HG02623 (cell line): ENCODE measurements around the gene ACADSB.

Experiments
- ATAC-seq: cut with Tn5 transposase; IDR thresholded peaks from one replicate; pipeline ENCODE4 v1.9.1; 2021; ENCODE audit warnings: moderate library complexity; ENCODE audit not compliant: unreplicated experiment

The ACADSB gene

DNA sequence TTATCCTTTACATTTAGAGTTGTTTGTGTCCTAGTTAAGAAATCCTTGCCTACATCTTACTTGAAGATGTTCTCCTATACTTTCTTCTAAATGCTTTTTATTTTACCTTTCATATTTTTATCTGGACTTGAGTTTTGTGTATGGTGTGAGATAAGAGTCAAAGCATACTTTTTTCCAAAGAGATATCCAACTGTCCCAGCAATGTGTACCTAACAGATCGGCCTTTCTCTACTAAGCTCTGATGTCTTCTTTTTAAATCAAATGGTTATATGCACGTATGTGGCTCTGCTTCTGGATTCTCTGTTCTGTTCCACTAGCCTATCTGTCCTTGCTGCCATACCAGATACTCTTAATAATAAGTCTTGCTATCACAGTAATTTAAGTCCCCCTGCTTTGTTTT, 7.4 kb upstream of the ACADSB start:
- ATAC-seq = no peak

DNA sequence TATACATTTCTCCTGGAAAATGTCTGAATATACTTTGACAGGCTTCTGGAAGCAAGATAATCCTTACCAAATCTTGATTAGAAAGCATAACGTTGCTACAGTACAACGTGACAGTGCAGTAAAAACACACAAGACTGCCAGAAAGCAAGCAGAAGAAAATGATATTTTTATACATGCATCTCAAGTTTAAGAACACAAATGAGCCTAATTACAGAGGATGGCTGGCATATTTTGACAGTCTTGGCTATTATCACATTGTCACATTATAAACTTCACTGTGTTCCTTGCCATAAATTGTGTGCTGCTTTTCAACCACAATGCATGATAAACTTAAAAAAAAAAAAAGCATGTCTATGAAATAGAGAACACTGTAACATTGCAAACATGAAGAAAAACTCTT, 4.5 kb upstream of the ACADSB start:
- ATAC-seq = no peak

DNA sequence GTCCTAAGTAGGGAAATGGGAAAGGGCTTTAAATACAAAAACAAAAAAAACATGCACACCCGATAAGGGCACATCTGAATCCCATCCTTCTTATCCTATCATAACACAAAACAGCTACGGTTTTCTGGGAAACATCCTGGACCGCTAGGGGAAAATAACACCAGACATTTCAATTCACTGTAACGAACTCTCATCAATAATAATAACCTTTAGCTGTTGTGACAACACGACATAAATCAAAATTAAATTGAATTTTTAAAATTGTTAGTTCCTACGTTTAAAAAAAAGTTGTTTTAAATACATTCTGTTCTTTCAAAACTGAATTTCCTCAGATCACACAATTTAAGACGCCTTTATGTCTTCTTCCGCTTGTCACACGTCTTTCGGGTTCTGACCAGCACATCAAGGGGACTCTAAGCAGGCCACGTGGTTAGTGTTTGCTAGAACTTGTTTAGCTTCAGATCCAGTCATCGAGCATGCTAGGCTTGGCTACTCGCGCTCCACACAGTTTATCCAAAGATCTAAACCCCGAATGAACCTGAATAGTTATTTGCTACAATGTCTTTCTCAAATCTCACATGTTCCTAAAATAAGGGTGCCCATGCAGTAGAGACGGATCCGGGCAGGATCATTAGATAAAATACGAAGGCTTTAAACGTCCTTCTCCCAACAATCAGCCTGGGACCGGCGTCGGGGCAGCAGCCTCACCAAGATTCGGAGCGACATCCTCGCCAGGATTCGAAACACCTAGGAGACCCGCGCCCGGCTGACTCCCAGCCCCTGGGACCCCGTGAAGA, 1.1 kb upstream of the ACADSB start:
- no peak for ATAC-seq

DNA sequence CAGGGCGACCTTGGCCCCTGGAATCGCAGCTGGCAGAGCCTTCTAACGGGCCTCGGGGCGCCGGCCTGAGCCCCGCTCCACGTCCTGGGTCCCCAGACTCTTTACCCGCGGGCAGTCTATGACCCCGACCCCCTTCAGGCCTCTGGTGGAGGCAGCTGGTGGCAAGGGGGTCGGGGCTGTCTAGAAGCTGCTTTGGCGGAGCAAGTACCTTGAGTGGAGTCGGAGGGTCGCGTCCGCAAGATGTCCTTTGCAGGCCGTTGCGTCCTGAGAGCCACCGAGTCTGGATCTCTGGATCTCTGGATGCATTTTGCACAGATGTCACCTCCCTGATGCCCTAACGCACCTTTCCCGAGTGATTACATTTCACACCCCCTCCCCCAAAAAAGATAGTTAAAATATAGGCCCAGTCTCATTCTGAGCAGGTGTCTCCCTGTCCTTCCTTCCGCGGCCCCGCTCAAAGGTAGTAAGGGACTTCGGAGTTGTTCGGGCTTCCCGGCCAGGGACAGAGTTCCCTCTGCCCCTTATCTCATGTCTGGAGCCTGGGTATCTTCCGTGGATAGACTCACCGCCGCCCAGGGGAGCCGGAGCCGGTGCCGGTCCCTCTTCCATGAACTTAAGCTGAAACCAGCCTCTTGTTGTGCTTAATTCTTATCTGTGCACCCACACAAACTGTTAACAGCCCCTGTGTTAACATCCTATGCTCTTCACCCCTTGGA, 457 bp downstream of the ACADSB start:
- ATAC-seq = no peak

DNA sequence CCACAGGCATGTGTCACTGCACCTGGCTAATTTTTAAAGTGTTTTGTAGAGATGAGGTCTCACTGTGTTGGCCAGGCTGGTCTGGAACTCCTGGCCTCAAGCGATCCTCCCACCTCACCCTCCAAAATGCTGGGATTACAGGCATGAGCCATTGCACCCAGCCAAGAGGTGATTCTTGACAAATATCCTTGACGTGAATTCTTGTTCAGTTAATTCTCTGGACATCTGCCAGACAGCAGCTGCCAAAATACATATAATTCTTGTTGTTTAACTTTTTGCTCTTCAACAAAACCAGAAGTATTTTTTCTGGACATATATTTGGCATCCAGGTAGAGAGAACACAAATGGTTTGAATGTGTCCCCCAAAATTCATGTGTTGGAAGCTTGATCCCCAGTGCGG, 3.2 kb downstream of the ACADSB start:
- no peak for ATAC-seq

DNA sequence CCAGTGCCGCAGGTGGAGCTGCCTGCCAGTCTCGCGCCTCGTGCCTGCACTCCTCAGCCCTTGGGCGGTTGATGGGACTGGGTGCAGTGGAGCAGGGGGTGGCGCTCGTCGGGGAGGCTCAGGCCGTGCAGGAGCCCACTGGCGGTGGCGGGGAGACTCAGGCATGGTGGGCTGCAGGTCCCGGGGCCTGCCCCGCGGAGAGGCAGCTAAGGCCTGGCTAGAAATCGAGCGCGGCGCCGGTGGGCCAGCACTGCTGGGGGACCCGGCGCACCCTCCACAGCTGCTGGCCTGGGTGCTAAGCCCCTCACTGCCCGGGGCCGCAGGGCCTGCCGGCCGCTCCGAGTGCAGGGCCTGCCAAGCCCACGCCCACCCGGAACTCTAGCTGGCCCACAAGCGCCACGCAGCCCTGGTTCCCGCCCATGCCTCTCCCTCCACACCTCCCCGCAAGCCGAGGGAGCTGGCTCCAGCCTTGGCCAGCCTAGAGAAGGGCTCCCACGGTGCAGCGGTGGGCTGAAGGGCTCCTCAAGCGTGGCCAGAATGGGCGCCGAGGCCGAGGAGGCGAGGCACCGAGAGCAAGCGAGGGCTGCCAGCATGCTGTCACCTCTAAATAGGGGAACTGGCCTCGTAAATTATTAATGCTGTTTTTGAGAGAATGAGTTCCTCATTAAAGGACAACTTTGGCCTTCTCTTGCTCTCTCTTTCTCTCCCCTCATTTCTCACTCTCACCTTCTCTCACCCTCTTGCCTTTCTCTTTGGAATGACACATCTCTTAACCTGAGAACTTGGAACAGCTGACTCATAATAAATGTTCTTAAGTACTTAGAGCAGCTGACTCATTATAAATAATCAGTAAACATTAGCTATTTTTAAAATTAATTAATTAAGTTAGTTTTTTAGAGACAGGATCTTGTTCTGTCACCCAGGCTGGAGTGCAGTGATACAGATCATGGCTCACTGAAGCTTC, 4.9 kb downstream of the ACADSB start:
- ATAC-seq = no peak

DNA sequence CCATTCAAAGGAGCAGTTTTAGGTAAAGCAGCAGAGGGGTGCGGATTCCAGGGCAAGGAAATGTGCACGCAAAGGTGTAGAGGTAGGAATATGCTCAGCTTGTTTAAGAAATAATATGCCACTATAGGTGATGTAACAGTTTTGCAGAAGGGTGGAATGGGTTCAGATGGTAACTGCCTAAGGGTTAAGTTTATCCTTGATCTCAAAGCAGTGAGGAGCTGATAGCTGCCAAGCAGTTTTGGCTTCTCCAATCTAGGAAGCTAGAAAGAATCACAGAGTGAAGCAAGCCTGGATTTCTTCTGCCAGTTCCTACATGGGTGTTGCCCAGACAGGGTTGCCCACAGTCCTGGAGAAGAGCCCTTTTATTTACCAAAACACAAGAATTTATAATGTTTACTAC, 6.0 kb downstream of the ACADSB start:
- ATAC-seq = no peak

DNA sequence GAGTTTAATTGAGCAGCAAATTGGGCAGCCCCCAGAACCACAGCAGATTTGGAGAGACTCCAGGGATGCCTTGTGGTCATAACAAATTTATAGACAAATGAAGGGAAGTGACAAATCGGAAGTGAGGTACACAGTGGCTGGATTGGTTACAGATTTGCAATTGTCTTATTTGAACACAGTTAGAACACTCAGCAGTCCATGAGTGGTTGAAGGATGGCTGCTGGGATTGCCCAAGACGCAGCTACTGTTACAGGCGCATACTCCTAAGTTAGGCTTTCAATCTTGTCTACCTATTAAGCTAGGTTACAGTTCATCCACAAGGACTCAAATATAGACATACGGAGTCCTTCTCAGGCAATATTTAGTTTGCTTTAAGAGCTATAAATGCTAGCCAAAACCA, 7.4 kb downstream of the ACADSB start:
- no peak for ATAC-seq

DNA sequence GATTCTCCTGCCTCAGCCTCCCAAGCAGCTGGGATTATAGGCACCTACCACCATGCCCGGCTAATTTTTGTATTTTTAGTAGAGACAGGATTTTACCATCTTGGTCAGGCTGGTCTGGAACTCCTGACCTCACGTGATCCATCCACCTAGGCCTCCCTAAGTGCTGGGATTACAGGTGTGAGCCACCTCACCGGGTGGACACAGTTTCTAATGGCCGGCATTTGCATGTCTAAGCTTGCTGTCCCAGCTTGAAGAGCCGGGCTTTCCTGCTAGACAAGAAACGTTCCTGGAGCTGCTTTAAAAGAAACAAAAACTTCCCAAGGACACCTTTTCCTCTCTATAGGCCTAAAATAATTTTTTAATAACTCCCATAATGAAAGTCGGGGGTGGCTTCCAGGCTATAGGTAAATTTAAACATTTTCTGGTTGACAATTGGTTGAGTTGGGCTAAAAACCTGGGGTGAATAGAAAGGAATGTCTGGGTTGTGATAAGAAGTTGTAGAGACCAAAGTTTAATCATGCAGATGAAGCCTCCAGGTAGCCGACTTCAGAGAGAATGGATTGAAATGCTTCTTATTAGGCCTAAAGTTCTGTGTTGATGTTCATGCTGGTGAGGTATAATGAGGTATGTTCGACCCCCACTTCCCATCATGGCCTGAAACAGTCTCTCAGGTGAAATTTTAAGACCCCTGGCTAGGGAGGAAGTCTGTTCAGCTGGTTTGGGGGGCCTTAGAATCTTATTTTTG, 8.8 kb downstream of the ACADSB start:
- ATAC-seq = no peak

DNA sequence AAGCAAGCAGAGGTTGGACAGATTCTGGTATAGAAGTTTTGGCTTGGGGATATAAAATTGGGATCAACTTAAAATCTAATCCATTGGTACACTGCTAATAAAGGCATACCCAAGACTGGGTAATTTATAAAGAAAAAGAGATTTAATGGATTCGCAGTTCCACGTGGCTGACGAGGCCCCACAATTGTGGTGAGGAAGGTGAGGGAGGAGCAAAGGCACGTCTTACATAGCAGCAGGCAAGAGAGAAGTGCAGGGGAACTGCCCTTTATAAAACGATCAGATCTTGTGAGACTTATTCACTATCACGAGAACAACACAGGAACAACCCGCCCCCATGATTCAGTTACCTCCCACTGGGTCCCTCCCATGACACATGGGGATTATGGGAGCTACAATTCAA, 9.7 kb downstream of the ACADSB start:
- no peak for ATAC-seq

DNA sequence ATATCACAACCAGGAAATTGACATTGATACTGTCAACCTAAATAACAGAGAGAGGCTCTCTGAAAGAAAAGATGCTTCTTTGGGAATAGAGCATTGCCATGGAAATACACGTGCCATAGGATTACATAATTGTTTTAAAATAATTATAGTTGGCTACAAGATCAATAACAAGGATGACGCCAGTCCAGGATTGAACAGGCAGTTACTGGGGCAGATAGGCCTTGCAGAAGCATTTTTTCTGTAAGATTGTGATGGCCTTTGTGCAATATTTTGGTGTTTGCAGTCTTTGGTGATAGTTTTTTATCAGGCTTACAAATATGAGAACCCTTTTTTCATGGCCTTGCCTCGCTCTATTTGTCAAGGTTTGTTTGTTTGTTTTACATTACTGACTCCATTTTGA, 10.5 kb downstream of the ACADSB start:
- ATAC-seq = no peak

DNA sequence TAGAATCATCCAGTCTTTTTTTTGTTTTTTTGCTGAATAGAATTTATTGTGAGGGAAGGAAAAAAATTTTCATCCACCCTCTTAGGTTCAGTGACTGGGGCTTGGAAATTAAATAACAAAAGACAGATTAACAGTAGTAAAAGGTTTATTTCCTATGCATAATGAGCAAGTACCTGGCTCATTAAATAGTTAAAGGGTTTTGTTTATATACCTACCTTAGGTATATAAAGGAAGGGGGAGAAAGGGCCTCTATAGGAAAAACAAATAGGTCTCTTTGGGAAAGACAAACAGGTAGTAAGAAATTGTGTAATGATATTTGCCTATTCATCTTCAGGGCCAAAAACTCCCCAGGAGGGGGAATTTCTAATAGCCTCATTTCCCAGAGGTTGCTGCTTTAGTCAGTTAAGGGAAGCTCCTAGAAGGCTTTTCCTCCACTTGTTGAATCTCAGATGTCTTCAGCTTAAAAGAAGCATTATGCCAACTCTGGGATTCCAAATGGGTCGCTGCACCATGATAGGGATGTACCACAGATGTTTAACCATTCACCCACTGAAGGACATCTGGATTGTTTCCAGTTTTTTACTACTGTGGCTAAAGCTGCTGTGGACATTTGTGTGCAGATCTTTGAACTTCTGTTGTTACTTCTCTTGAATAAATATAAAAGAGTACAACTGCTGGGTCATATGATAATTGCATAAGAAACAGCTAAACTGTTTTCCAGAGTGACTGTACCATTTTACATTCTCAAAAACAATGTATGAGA, 11.3 kb downstream of the ACADSB start:
- no peak for ATAC-seq

DNA sequence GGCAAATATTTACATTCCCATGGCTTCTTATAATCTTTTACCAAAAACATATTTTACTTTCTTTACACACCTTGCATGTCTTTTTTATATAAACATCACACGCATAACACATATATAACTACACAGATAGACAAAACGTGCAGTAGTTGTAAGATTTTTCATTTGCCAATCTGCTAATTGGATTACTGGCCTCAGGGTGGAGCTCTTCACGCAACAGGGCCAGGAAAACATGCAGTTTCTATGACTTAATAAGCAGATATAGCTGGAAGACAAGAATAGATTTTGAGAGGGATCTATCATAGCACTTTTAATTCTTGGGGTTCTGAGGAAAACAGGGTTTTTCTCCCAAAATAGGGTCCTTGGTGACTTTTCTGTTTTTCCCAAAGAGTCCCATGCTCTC, 12.7 kb downstream of the ACADSB start:
- ATAC-seq = no peak

DNA sequence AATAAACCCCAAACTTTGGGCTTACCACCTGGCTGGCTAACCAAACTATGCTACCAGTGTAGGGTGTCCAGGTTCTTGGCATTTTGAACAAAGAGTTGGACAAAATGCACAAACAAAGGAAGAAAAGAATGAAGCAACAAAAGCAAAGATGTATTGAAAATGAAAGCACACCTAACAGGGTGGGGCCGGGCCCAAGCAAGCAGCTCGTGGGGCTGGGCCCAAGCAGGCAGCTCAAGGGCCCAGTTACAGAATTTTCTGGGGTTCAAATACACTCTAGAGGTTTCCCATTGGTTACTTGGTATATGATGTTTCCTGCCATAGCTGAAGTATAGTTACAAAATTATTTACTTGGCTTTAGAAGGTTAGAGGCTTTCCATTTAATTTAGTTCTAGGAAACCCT, 15.7 kb downstream of the ACADSB start:
- ATAC-seq = no peak

DNA sequence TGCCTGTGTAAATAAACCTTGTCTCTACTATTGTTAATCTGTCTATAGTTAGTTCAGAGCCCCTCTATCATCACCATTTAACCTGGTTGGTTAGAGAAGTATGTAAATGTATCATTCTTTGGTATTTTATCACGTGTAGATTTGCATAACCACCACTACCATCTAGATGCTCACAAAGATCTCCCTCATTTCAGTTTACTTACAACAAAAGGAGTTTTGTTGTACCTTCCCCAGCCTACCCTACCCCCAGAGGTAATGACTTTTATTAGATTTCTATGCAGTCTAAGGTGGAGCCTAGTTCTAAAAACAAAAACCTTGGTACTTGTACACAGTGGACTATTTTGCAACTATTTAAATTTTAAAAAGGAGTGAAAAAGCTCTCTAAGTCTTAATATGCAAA, 17.5 kb downstream of the ACADSB start:
- ATAC-seq = no peak

DNA sequence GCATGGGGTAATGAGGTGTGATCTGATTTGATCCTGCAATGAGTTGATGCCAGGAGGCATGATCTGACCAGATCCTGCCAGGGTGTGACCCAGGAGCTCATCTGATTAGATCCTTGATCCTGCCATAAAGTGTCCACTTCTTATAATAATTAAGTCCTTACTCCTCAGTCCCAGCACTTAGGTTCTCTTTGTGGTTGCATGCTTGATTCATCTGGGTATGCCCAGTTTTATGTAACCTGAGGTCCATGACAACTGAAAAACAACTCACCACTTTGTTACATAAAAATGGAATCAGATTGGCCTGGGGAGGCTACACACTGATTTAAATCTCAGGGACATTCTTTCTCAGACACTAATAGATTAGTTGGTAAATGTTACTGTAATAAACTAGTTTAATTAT, 19.1 kb downstream of the ACADSB start:
- ATAC-seq = no peak

DNA sequence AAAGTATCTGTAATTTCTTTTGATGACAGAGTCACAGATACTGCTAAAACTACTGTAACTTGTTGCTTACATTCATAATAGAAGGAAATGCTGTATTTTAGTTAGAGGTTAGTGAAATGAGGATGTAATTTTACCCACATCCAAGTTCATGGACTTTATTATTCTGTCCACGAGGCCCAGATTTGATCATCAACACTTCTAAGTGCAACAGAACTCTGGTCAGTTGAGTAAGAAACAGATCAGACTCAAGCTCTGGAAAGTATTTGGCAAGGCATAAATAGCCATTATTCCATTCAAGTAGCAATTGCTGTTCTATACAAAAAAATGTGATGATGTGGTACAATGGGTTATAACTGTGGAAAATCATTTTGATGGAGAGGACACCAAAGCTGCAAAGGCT, 22.3 kb downstream of the ACADSB start:
- ATAC-seq = no peak

DNA sequence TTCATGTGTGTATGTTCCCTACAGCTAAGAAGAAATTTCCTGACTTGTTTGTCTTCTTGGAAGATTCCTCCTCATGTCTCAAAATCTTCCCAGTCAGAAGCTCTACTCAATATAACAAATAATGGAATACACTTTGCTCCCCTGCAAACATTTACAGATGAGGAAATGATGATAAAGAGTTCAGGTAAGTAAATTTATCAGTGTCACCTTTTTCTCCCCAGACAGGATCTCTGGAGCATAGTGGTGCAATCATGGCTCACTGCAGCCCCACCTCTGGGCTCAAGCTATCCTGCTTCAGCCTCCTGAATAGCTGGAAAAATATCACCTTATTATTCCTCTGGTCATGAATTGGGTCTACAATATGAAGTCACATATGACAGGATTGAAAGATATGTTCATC, 25.5 kb downstream of the ACADSB start:
- ATAC-seq = no peak

DNA sequence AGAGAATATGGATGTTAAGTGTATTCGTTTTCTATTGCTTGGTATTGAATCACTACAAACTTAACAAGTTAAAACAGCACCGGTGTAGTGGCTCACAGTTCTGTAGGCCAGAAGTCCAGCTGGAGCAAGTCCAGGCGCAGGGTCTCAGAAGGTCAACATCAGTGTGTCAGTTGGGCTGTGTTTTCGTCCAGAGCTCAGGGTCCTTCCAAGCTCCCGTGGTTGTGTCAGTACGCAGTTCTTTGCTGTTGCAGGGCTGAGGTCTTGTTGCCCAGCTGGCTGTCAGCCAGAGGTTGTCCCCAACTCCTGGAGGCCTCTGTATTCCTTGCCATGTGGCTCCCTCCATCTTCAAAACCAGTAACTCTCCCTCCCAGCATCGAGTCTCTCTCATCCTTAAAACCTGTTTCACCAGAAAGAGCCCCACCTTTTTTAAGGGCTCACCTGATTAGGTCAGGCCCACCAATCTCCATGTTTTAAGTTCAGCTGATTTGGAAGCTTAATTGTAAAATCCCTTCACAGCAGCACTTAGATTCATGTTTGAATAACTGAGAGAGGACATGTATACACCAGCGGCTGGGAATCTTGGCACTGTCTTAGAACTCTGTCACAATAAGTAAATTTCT, 26.8 kb downstream of the ACADSB start:
- ATAC-seq = no peak
